CD4-positive, CD25-positive, alpha-beta regulatory T cell (primary cell): ENCODE data around the gene CNGA3. TPM values are rescaled to one million over a fixed set of nuclear protein-coding genes. Genes with fewer than 3 reads are reported as not detected.

Experiments used
- ATAC-seq, 2 donors: fragments of 150-1000 bp; cut with Tn5 transposase; one replicate each; pipeline ENCODE4 v1.10.0; 2021; ENCODE audit warnings: low read depth in 2 of 2, moderate number of reproducible peaks in 2 of 2, moderate library complexity in 1 of 2
- DNase-seq, 3 donors: peaks; one replicate each; pipeline versions ENCODE4 v3.0.0 to v3.0.0-alpha.2; 2012 to 2022; ENCODE audit warnings: mixed read lengths in 1 of 3
- H3K27ac ChIP-seq: one replicate; pipeline ENCODE4 v1.7.0; 2013; ENCODE audit warnings: mild to moderate bottlenecking, low read length; ENCODE audit not compliant: insufficient read depth, poor library complexity, severe bottlenecking
- H3K27me3 ChIP-seq: one replicate; pipeline ENCODE4 v1.7.0; 2013; ENCODE audit warnings: low read length; ENCODE audit not compliant: control insufficient read depth, insufficient read depth
- H3K36me3 ChIP-seq: one replicate; pipeline ENCODE4 v1.7.0; 2013; ENCODE audit warnings: mild to moderate bottlenecking, low read length, moderate library complexity; ENCODE audit not compliant: control insufficient read depth, insufficient read depth
- H3K4me1 ChIP-seq: 2 replicates; pipeline ENCODE4 v1.7.0; 2013; ENCODE audit warnings: mild to moderate bottlenecking, low read length; ENCODE audit not compliant: insufficient read depth, control insufficient read depth, poor library complexity, severe bottlenecking
- H3K4me3 ChIP-seq: one replicate; pipeline ENCODE4 v1.7.0; 2013; ENCODE audit warnings: low read depth, mild to moderate bottlenecking, low read length, moderate library complexity
- H3K9me3 ChIP-seq, 2 experiments: 1 replicate in 1 of 2; 2 replicates in 1 of 2; pipeline ENCODE4 v1.7.0; 2013; ENCODE audit warnings: low read length in 2 of 2, mild to moderate bottlenecking in 1 of 2, moderate library complexity in 1 of 2; ENCODE audit not compliant: control insufficient read depth in 2 of 2
- H3K27ac Mint-ChIP-seq, 3 donors: one replicate each; pipeline ENCODE4 v1.8.0; 2020 to 2022; ENCODE audit warnings: mild to moderate bottlenecking in 3 of 3, mixed read lengths in 3 of 3, moderate library complexity in 2 of 3
- H3K27me3 Mint-ChIP-seq: one replicate; pipeline ENCODE4 v1.8.0; 2022; ENCODE audit warnings: mild to moderate bottlenecking, mixed read lengths
- H3K36me3 Mint-ChIP-seq: one replicate; pipeline ENCODE4 v1.8.0; 2020; ENCODE audit warnings: mixed read lengths
- H3K4me1 Mint-ChIP-seq, 4 donors: one replicate each; pipeline ENCODE4 v1.8.0; 2020 to 2022; ENCODE audit warnings: mixed read lengths in 4 of 4, mild to moderate bottlenecking in 1 of 4
- H3K4me3 Mint-ChIP-seq, 4 donors: one replicate each; pipeline ENCODE4 v1.8.0; 2020 to 2022; ENCODE audit warnings: mild to moderate bottlenecking in 4 of 4, mixed read lengths in 4 of 4, moderate library complexity in 3 of 4
- H3K9me3 Mint-ChIP-seq, 7 donors: one replicate each; pipeline ENCODE4 v1.8.0; 2020 to 2022; ENCODE audit warnings: mixed read lengths in 7 of 7, mild to moderate bottlenecking in 3 of 7, moderate library complexity in 2 of 7
- polyA plus RNA-seq, 4 donors: library from polyadenylated mRNA; unstranded; fragments of 300-500 nt; fragmentation: Illumina TruSeq; gene quantifications; one replicate each; pipeline ENCODE4 v1.2.3, GENCODE V29; 2021
- total RNA-seq: library from RNA; stranded (reverse); gene quantifications from one replicate; pipeline ENCODE4 v1.2.3, GENCODE V29; 2022

Gene CNGA3
- total and polyA plus RNA-seq, 5 donors from 2014 or later, result not detected

GRCh38 chr2:98378901-98379300 is 32.6 kb downstream of the CNGA3 start:
- Mint-ChIP-seq H3K27ac (no peak overlapping the region), H3K27me3 (peaks cover 7% of the 10 kb centered on the region), H3K4me1 (no peaks in the 10 kb centered on the region), H3K4me3 (no peak overlapping the region), H3K9me3 (peaks cover 0 to 1% (median 0%) of the 10 kb centered on the region in 7 donors), H3K36me3 (no peaks in the 10 kb centered on the region)
- H3K27ac ChIP-seq, result no peak overlapping the region
- H3K9me3 ChIP-seq, result no peaks in the 10 kb centered on the region
- no peak overlapping the region for H3K4me3 ChIP-seq
- ATAC-seq (no peak), DNase-seq (no peak)
- no peaks in the 10 kb centered on the region for H3K4me1 ChIP-seq
- H3K36me3 ChIP-seq, result no peaks in the 10 kb centered on the region
- peaks cover 6% of the 10 kb centered on the region for H3K27me3 ChIP-seq

GRCh38 chr2:98379311-98380202 is 33.3 kb downstream of the CNGA3 start:
- no peak overlapping the region for H3K27ac Mint-ChIP-seq
- no peaks in the 10 kb centered on the region for H3K9me3 ChIP-seq
- H3K36me3 ChIP-seq, result no peaks in the 10 kb centered on the region
- H3K4me1 ChIP-seq, result no peaks in the 10 kb centered on the region
- peaks cover 0 to 1% (median 0%) of the 10 kb centered on the region in 7 donors for H3K9me3 Mint-ChIP-seq
- ATAC-seq (no peak), DNase-seq (no peak)
- H3K36me3 Mint-ChIP-seq, result no peaks in the 10 kb centered on the region
- H3K4me3 Mint-ChIP-seq, result no peak overlapping the region
- peaks cover 6% of the 10 kb centered on the region for H3K27me3 ChIP-seq
- peaks cover 7% of the 10 kb centered on the region for H3K27me3 Mint-ChIP-seq
- no peak overlapping the region for H3K4me3 ChIP-seq
- no peaks in the 10 kb centered on the region for H3K4me1 Mint-ChIP-seq
- H3K27ac ChIP-seq, result no peak overlapping the region

GRCh38 chr2:98380203-98380535 is 33.9 kb downstream of the CNGA3 start:
- no peak overlapping the region for H3K4me3 ChIP-seq
- H3K4me1 ChIP-seq, result no peaks in the 10 kb centered on the region
- H3K27me3 ChIP-seq, result peaks cover 4% of the 10 kb centered on the region
- no peak overlapping the region for H3K27ac ChIP-seq
- H3K27ac Mint-ChIP-seq, result no peak overlapping the region
- no peaks in the 10 kb centered on the region for H3K9me3 Mint-ChIP-seq
- DNase-seq, result no peak
- no peaks in the 10 kb centered on the region for H3K36me3 Mint-ChIP-seq
- H3K4me1 Mint-ChIP-seq, result peaks cover 0 to 4% (median 0%) of the 10 kb centered on the region in 4 donors
- H3K27me3 Mint-ChIP-seq, result peaks cover 7% of the 10 kb centered on the region
- no peak for ATAC-seq
- H3K4me3 Mint-ChIP-seq, result no peak overlapping the region
- H3K9me3 ChIP-seq, result no peaks in the 10 kb centered on the region
- H3K36me3 ChIP-seq, result no peaks in the 10 kb centered on the region

GRCh38 chr2:98381494-98381893 is 35.2 kb downstream of the CNGA3 start:
- Histone ChIP-seq H3K4me1 (no peaks in the 10 kb centered on the region), H3K4me3 (no peak overlapping the region), H3K36me3 (no peaks in the 10 kb centered on the region), H3K27ac (no peak overlapping the region), H3K27me3 (peaks cover 6% of the 10 kb centered on the region), H3K9me3 (no peaks in the 10 kb centered on the region)
- H3K4me1 Mint-ChIP-seq, result peaks cover 0 to 6% (median 0%) of the 10 kb centered on the region in 4 donors
- H3K27me3 Mint-ChIP-seq, result peaks cover 1% of the 10 kb centered on the region
- no peak overlapping the region for H3K4me3 Mint-ChIP-seq
- DNase-seq, result no peak
- H3K36me3 Mint-ChIP-seq, result no peaks in the 10 kb centered on the region
- H3K27ac Mint-ChIP-seq, result no peak overlapping the region
- ATAC-seq, result no peak
- H3K9me3 Mint-ChIP-seq, result no peaks in the 10 kb centered on the region

- Mint-ChIP-seq H3K36me3 (no peaks in the 10 kb centered on the region), H3K27me3 (peaks cover 2% of the 10 kb centered on the region), H3K27ac (no peak overlapping the region), H3K4me3 (no peak overlapping the region), H3K9me3 (no peaks in the 10 kb centered on the region), H3K4me1 (peaks cover 0 to 6% (median 0%) of the 10 kb centered on the region in 4 donors)
- H3K36me3 ChIP-seq, result no peaks in the 10 kb centered on the region
- H3K4me3 ChIP-seq, result no peak overlapping the region
- DNase-seq (no peak), ATAC-seq (no peak)
- peaks cover 6% of the 10 kb centered on the region for H3K27me3 ChIP-seq
- no peaks in the 10 kb centered on the region for H3K9me3 ChIP-seq
- no peaks in the 10 kb centered on the region for H3K4me1 ChIP-seq
- no peak overlapping the region for H3K27ac ChIP-seq
Observed at GRCh38 chr2:98382086-98382485, 35.8 kb downstream of the CNGA3 start.

GRCh38 chr2:98382739-98383138 is 36.5 kb downstream of the CNGA3 start:
- no peak overlapping the region for H3K27ac Mint-ChIP-seq

GRCh38 chr2:98383166-98383565 is 36.9 kb downstream of the CNGA3 start:
- Histone ChIP-seq H3K4me3 (no peak overlapping the region), H3K27me3 (peaks cover 6% of the 10 kb centered on the region), H3K36me3 (no peaks in the 10 kb centered on the region), H3K4me1 (no peaks in the 10 kb centered on the region), H3K27ac (no peak overlapping the region), H3K9me3 (no peaks in the 10 kb centered on the region)
- H3K4me3 Mint-ChIP-seq, result no peak overlapping the region
- H3K27me3 Mint-ChIP-seq, result peaks cover 8% of the 10 kb centered on the region
- no peaks in the 10 kb centered on the region for H3K36me3 Mint-ChIP-seq
- peaks cover 0 to 6% (median 0%) of the 10 kb centered on the region in 4 donors for H3K4me1 Mint-ChIP-seq
- H3K27ac Mint-ChIP-seq, result no peak overlapping the region
- no peak for DNase-seq
- no peak for ATAC-seq
- no peaks in the 10 kb centered on the region for H3K9me3 Mint-ChIP-seq

More at GRCh38 chr2:98382739-98383138, 36.5 kb downstream of the CNGA3 start:
- no peaks in the 10 kb centered on the region for H3K4me1 ChIP-seq
- H3K27ac ChIP-seq, result no peak overlapping the region
- H3K9me3 ChIP-seq, result no peaks in the 10 kb centered on the region
- no peak overlapping the region for H3K4me3 ChIP-seq
- peaks cover 8% of the 10 kb centered on the region for H3K27me3 Mint-ChIP-seq
- H3K36me3 ChIP-seq, result no peaks in the 10 kb centered on the region
- no peak for DNase-seq
- no peak overlapping the region for H3K4me3 Mint-ChIP-seq
- no peak for ATAC-seq
- peaks cover 0 to 6% (median 0%) of the 10 kb centered on the region in 4 donors for H3K4me1 Mint-ChIP-seq
- H3K27me3 ChIP-seq, result peaks cover 6% of the 10 kb centered on the region
- no peaks in the 10 kb centered on the region for H3K36me3 Mint-ChIP-seq
- no peaks in the 10 kb centered on the region for H3K9me3 Mint-ChIP-seq
